Choroid plexus epithelial cell (primary cell): Measurements from ENCODE around the gene SRMS.
"Not testable (repeated sequence)": the region's sequence is repeated elsewhere in the genome, so short reads cannot be mapped to it uniquely, and the experiment has no call there.

Experiments used
- DNase-seq: peaks from one replicate; pipeline ENCODE4 v3.0.0-alpha.2; 2010; ENCODE audit warnings: low read depth
- H3K4me3 ChIP-seq: 2 replicates; pipeline ENCODE4 v1.5.1; 2011; ENCODE audit warnings: low read depth, mild to moderate bottlenecking, control low read depth, low read length, moderate library complexity
- CTCF ChIP-seq: conservative IDR thresholded peaks from 2 replicates; pipeline ENCODE4 v1.5.1; 2011; ENCODE audit warnings: low read depth, mild to moderate bottlenecking, control low read depth, inconsistent platforms, low read length, moderate library complexity

Gene SRMS

GRCh38 chr20:63520934-63521601 is 26.5 kb downstream of the SRMS start:
- TF ChIP-seq CTCF: no peak
- DNase-seq: peak; percentile 69
- H3K4me3 ChIP-seq: peak overlapping the region; percentile 82

GRCh38 chr20:63520504-63520933 is 27.0 kb downstream of the SRMS start, which contains the start of gene PPDPF:
TSS of gene PPDPF (plus strand) at chr20:63520765. CDS start at chr20:63521309, 544 bp downstream.
- no peak for TF ChIP-seq CTCF
- DNase-seq: peak; percentile 84
- peak within 1 kb of the TSS; percentile 82 for H3K4me3 ChIP-seq

GRCh38 chr20:63519668-63520503 is 27.7 kb downstream of the SRMS start:
- TF ChIP-seq CTCF: peak; percentile 25
- no peak for DNase-seq
- peak overlapping the region; percentile 82 for H3K4me3 ChIP-seq

GRCh38 chr20:63518946-63519667 is 28.4 kb downstream of the SRMS start:
- no peak for DNase-seq
- no peak for TF ChIP-seq CTCF
- peak overlapping the region; percentile 82 for H3K4me3 ChIP-seq

GRCh38 chr20:63518351-63518861 is 29.1 kb downstream of the SRMS start:
- DNase-seq: no peak
- no peak overlapping the region for H3K4me3 ChIP-seq
- TF ChIP-seq CTCF: peak; percentile 41

GRCh38 chr20:63517376-63518309 is 29.9 kb downstream of the SRMS start:
- DNase-seq: no peak
- TF ChIP-seq CTCF: no peak
- no peak overlapping the region for H3K4me3 ChIP-seq

GRCh38 chr20:63514520-63514919 is 33.0 kb downstream of the SRMS start:
- H3K4me3 ChIP-seq, DNase-seq: not testable (repeated sequence)
